Measurements from ENCODE around the gene XAF1. TPM values are rescaled to one million over a fixed set of nuclear protein-coding genes. Genes with fewer than 3 reads are reported as not detected.

The XAF1 gene
- polyA plus RNA-seq, 1 of the 3 experiments (the other 2 are of a cell fraction), result 0.03 TPM

DNA sequence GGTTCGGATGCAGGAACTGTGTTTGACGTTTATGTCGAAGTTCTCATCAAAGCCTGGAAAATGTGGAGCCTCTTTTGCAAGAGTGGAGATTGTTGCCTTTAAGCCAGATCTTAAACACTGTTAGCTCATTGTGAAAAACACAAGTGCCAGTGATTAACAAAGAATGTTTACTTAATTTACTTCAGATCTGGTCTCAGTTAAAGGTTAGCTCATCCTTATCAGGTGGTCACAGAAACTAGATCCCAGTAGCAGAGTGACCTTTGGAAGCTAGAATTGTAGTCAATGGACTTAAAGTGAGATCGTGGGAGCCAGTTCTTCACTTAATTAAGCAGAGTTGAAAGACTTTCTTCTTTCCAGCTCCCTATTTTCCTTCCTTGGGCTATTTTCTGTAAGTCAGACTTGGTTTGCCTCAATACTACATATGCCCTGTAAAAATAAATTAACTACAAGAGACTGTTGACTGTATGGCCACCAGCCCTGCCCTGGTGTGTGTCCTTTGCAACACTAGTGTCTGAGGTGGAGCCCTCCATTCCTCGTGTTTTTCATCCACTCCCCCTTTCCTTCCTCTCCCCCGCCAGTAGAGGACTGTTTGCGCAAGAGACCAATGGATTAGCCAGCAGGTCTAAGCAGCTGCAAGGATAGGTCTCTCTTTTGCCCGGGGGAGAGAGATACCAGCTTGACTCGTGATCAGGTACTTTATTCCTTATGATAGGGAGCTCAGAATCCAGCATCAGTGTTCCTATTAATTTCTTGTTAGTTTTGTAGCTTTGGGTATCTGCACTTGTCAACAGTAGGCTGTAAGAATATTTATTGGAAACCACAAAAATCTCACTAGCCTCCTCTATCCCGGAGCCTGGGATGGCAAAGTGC lies 40.4 kb downstream of the XAF1 start:
- Histone ChIP-seq H3K4me1 (ENCODE audit: control insufficient read depth in 1 of 2, insufficient read depth in 2 of 2, low read depth in 1 of 2, low read length in 1 of 2) (no peaks in the 10 kb centered on the region), H3K9me2 (no peaks in the 10 kb centered on the region), H3K27me3 (ENCODE audit: insufficient read depth) (peaks cover 68% of the 10 kb centered on the region), H3K27ac (ENCODE audit: low read depth in 2 of 2, low read length in 1 of 2) (no peak overlapping the region), H3K36me3 (replicated peaks in 1 of 2; ENCODE audit: control insufficient read depth in 1 of 2, insufficient read depth in 2 of 2, low read length in 1 of 2) (no peaks in the 10 kb centered on the region), H3K9ac (no peak overlapping the region), H3K4me2 (no peak overlapping the region), H3K4me3 (ENCODE audit: low read depth in 2 of 2, low read length in 1 of 2) (no peak overlapping the region), H3K79me2 (ENCODE audit: insufficient read depth) (no peaks in the 10 kb centered on the region), H3F3A (replicated peaks; ENCODE audit: insufficient read depth) (no peaks in the 10 kb centered on the region), H4K20me1 (ENCODE audit: insufficient read depth) (no peaks in the 10 kb centered on the region), H3K9me3 (no peaks in the 10 kb centered on the region), H2AFZ (ENCODE audit: low read depth) (no peak overlapping the region)
- TF ChIP-seq YY1 (IDR thresholded peaks at IDR 0.05; ENCODE audit: low read depth) (no peak), ELF1 (IDR thresholded peaks at IDR 0.05) (no peak), RCOR1 (IDR thresholded peaks at IDR 0.05; ENCODE audit: low read length) (no peak)
- DNase-seq, result no peak
- 19% methylated on average over 10 of the region's 10 CpGs for WGBS (ENCODE audit: low lambda C conversion rate)
- ChIA-PET CTCF (interaction anchor here (1.2 kb wide), 1 partner anchor 47 kb away, joined by 5 read pairs; no protein-coding TSS in a partner anchor), POLR2A (no interaction called here)

DNA sequence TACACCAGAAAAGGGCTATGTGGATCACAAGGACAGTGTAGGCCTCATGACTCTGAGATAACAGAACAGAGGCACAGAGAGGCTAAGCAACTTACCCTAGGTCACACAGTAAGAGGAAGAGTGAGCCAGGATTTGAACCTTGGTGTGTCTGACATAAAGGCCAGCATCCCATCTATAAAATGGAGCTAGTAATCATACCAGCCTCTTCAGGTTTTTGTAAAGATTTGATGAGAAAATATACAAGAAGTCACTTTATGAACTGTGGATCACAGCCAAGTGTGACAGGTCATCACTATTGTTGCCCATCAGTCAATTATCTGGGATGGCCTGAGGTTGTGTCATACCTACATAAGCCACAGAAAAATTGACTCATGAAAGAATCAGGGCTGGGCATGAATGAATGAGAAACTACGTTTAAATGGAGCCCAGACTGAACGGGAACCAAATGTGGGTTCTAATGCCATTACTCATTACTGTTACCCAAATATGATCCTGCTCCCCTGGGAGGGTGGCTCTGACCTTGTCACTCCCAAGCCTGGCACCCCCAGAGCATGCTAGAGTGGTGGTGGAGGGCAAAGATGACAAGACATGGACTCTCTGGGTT lies 41.1 kb downstream of the XAF1 start:
- CTCF ChIA-PET, result interaction anchor here (1.2 kb wide), 1 partner anchor 46 kb away, joined by 5 read pairs; no protein-coding TSS in a partner anchor
- H3K4me2 ChIP-seq, result no peak overlapping the region
- no peak overlapping the region for H2AFZ ChIP-seq (ENCODE audit: low read depth)
- TF ChIP-seq FOXJ3 (CRISPR knock-in tag; IDR thresholded peaks at IDR 0.05), result no peak
- TF ChIP-seq, protein P1, sequence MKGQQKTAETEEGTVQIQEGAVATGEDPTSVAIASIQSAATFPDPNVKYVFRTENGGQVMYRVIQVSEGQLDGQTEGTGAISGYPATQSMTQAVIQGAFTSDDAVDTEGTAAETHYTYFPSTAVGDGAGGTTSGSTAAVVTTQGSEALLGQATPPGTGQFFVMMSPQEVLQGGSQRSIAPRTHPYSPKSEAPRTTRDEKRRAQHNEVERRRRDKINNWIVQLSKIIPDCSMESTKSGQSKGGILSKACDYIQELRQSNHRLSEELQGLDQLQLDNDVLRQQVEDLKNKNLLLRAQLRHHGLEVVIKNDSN (IDR thresholded peaks at IDR 0.05; ENCODE audit: borderline replicate concordance, low read depth), result no peak
- TF ChIP-seq, protein P2, sequence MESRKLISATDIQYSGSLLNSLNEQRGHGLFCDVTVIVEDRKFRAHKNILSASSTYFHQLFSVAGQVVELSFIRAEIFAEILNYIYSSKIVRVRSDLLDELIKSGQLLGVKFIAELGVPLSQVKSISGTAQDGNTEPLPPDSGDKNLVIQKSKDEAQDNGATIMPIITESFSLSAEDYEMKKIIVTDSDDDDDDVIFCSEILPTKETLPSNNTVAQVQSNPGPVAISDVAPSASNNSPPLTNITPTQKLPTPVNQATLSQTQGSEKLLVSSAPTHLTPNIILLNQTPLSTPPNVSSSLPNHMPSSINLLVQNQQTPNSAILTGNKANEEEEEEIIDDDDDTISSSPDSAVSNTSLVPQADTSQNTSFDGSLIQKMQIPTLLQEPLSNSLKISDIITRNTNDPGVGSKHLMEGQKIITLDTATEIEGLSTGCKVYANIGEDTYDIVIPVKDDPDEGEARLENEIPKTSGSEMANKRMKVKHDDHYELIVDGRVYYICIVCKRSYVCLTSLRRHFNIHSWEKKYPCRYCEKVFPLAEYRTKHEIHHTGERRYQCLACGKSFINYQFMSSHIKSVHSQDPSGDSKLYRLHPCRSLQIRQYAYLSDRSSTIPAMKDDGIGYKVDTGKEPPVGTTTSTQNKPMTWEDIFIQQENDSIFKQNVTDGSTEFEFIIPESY (IDR thresholded peaks at IDR 0.05; ENCODE audit: borderline replicate concordance, low read depth), result no peak
- no peak for TF ChIP-seq EP300 (IDR thresholded peaks at IDR 0.05; ENCODE audit: borderline replicate concordance in 1 of 2, low read depth in 1 of 2, low read length in 1 of 2)
- no peak for TF ChIP-seq CHD2 (IDR thresholded peaks at IDR 0.05; ENCODE audit: low read length, partially characterized antibody)
- TF ChIP-seq, protein P3, sequence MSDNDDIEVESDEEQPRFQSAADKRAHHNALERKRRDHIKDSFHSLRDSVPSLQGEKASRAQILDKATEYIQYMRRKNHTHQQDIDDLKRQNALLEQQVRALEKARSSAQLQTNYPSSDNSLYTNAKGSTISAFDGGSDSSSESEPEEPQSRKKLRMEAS (IDR thresholded peaks at IDR 0.05; ENCODE audit: low read depth), result no peak
- TF ChIP-seq, protein P4, sequence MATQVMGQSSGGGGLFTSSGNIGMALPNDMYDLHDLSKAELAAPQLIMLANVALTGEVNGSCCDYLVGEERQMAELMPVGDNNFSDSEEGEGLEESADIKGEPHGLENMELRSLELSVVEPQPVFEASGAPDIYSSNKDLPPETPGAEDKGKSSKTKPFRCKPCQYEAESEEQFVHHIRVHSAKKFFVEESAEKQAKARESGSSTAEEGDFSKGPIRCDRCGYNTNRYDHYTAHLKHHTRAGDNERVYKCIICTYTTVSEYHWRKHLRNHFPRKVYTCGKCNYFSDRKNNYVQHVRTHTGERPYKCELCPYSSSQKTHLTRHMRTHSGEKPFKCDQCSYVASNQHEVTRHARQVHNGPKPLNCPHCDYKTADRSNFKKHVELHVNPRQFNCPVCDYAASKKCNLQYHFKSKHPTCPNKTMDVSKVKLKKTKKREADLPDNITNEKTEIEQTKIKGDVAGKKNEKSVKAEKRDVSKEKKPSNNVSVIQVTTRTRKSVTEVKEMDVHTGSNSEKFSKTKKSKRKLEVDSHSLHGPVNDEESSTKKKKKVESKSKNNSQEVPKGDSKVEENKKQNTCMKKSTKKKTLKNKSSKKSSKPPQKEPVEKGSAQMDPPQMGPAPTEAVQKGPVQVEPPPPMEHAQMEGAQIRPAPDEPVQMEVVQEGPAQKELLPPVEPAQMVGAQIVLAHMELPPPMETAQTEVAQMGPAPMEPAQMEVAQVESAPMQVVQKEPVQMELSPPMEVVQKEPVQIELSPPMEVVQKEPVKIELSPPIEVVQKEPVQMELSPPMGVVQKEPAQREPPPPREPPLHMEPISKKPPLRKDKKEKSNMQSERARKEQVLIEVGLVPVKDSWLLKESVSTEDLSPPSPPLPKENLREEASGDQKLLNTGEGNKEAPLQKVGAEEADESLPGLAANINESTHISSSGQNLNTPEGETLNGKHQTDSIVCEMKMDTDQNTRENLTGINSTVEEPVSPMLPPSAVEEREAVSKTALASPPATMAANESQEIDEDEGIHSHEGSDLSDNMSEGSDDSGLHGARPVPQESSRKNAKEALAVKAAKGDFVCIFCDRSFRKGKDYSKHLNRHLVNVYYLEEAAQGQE (IDR thresholded peaks at IDR 0.05; ENCODE audit: low read depth, low read length), result no peak
- TF ChIP-seq, protein P5, sequence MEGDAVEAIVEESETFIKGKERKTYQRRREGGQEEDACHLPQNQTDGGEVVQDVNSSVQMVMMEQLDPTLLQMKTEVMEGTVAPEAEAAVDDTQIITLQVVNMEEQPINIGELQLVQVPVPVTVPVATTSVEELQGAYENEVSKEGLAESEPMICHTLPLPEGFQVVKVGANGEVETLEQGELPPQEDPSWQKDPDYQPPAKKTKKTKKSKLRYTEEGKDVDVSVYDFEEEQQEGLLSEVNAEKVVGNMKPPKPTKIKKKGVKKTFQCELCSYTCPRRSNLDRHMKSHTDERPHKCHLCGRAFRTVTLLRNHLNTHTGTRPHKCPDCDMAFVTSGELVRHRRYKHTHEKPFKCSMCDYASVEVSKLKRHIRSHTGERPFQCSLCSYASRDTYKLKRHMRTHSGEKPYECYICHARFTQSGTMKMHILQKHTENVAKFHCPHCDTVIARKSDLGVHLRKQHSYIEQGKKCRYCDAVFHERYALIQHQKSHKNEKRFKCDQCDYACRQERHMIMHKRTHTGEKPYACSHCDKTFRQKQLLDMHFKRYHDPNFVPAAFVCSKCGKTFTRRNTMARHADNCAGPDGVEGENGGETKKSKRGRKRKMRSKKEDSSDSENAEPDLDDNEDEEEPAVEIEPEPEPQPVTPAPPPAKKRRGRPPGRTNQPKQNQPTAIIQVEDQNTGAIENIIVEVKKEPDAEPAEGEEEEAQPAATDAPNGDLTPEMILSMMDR (IDR thresholded peaks at IDR 0.05), result no peak
- no peak for TF ChIP-seq FOSL2 (IDR thresholded peaks at IDR 0.05; ENCODE audit: borderline replicate concordance, low read depth)
- no peak for TF ChIP-seq ELF1 (IDR thresholded peaks at IDR 0.05)
- H3K9me3 ChIP-seq, result no peaks in the 10 kb centered on the region
- no peak overlapping the region for H3K27ac ChIP-seq (ENCODE audit: low read depth in 2 of 2, low read length in 1 of 2)
- no peaks in the 10 kb centered on the region for H3K9me2 ChIP-seq
- no peak overlapping the region for H3K4me3 ChIP-seq (ENCODE audit: low read depth in 2 of 2, low read length in 1 of 2)
- H3K4me1 ChIP-seq (ENCODE audit: control insufficient read depth in 1 of 2, insufficient read depth in 2 of 2, low read depth in 1 of 2, low read length in 1 of 2), result no peaks in the 10 kb centered on the region
- 5% methylated on average over 2 of the region's 2 CpGs for WGBS (ENCODE audit: low lambda C conversion rate)
- DNase-seq, result no peak
- no peaks in the 10 kb centered on the region for H4K20me1 ChIP-seq (ENCODE audit: insufficient read depth)
- H3K79me2 ChIP-seq (ENCODE audit: insufficient read depth), result no peaks in the 10 kb centered on the region
- no peak overlapping the region for H3K9ac ChIP-seq
- POLR2A ChIA-PET, result no interaction called here
- H3F3A ChIP-seq (replicated peaks; ENCODE audit: insufficient read depth), result no peaks in the 10 kb centered on the region
- peaks cover 72% of the 10 kb centered on the region for H3K27me3 ChIP-seq (ENCODE audit: insufficient read depth)
- no peaks in the 10 kb centered on the region for H3K36me3 ChIP-seq (replicated peaks in 1 of 2; ENCODE audit: control insufficient read depth in 1 of 2, insufficient read depth in 2 of 2, low read length in 1 of 2)

Measured in SK-N-SH (cell line).